K562 (cell line): ENCODE results near the gene SPEM1. TPM values are rescaled to one million over a fixed set of nuclear protein-coding genes. Genes with fewer than 3 reads are reported as not detected.

ENCODE experiments used
- ATAC-seq: fragments of 200-7000 bp; cut with Tn5 transposase; 3 replicates; pipeline ENCODE4 v1.9.1; 2020; ENCODE audit warnings: moderate library complexity
- BruUV-seq: library from RNA; stranded (reverse); fragments of 400-500 nt; replicated peaks from 2 replicates; lab custom pipeline; 2021; lab: Mats Ljungman, UMichigan
- CTCF ChIA-PET: fragments of 300-600 bp; formaldehyde crosslinking; extraction: SDS; loops from one replicate; lab custom pipeline; 2021; ENCODE audit warnings: low intra/inter-chr PET ratio; lab: Yijun Ruan, JAX
- POLR2A ChIA-PET: fragments of 300-600, 350-650 bp; sonication (Branson Sonifier 250); formaldehyde crosslinking; extraction: SDS; loops from one replicate; lab custom pipeline; 2021; ENCODE audit warnings: antibody characterized with exemption, inconsistent platforms; lab: Yijun Ruan, JAX
- DNase-seq, 4 experiments: peaks; one replicate each; pipeline versions ENCODE4 v3.0.0 to v3.0.0-alpha.2; 2011 to 2018; ENCODE audit warnings: low spot score in 3 of 4, mixed read lengths in 3 of 4; ENCODE audit errors: extremely low read depth in 1 of 4
- FAIRE-seq: peaks from 2 replicates; lab custom pipeline; 2011; peaks lifted over from hg19 to GRCh38; lab: Jason Lieb, UNC
- H2AFZ ChIP-seq: 2 replicates; pipeline ENCODE4 v1.6.0; 2011; ENCODE audit warnings: low read depth, low read length, control low read depth, inconsistent platforms
- H3K27ac ChIP-seq: fragments of 200-600 bp; 3 replicates; pipeline ENCODE4 v1.8.0; 2011; ENCODE audit warnings: low read depth, mild to moderate bottlenecking, control low read depth, inconsistent platforms, low read length, moderate library complexity, mixed read lengths; ENCODE audit errors: extremely low read depth
- H3K27me3 ChIP-seq, 2 experiments: fragments of 300-600 bp in 1 of 2; 2 replicates in 1 of 2; 3 replicates in 1 of 2; pipeline versions ENCODE4 v1.6.0 to v1.8.0; 2011; ENCODE audit warnings: inconsistent platforms in 2 of 2, low read length in 2 of 2, mild to moderate bottlenecking in 1 of 2, mixed read lengths in 1 of 2, moderate library complexity in 1 of 2; ENCODE audit not compliant: control insufficient read depth in 2 of 2, insufficient read depth in 2 of 2
- H3K36me3 ChIP-seq: fragments of 300-600 bp; 3 replicates; pipeline ENCODE4 v1.8.0; 2011; ENCODE audit warnings: mild to moderate bottlenecking, low read length, inconsistent platforms; ENCODE audit not compliant: control insufficient read depth, insufficient read depth
- H3K4me1 ChIP-seq, 2 experiments: fragments of 200-600 bp in 1 of 2; replicated peaks in 1 of 2; 2 replicates in 1 of 2; 3 replicates in 1 of 2; pipeline versions ENCODE4 v1.5.1 to v1.8.0; 2011; ENCODE audit warnings: inconsistent platforms in 2 of 2, low read length in 2 of 2, mild to moderate bottlenecking in 1 of 2, mixed read lengths in 1 of 2, moderate library complexity in 1 of 2; ENCODE audit not compliant: control insufficient read depth in 2 of 2, insufficient read depth in 2 of 2
- H3K4me2 ChIP-seq: 2 replicates; pipeline ENCODE4 v1.6.1; 2011; ENCODE audit warnings: low read length, control low read depth, inconsistent platforms, mixed read lengths; ENCODE audit not compliant: insufficient read depth
- H3K4me3 ChIP-seq: fragments of 200-600 bp; sonication (generic), shearing (Covaris generic); 2 replicates; pipeline ENCODE4 v1.5.1; 2016; ENCODE audit warnings: control low read depth, inconsistent platforms
- H3K79me2 ChIP-seq: fragments of 200-600 bp; 3 replicates; pipeline ENCODE4 v1.8.0; 2011; ENCODE audit warnings: low read length, inconsistent platforms; ENCODE audit not compliant: control insufficient read depth, insufficient read depth
- H3K9ac ChIP-seq, 2 experiments: 2 replicates each; pipeline versions ENCODE4 v1.6.0 to v1.6.1; 2011; ENCODE audit warnings: low read depth in 2 of 2, low read length in 2 of 2, control low read depth in 1 of 2, inconsistent platforms in 1 of 2, mild to moderate bottlenecking in 1 of 2, mixed read lengths in 1 of 2; ENCODE audit not compliant: insufficient read depth in 1 of 2
- H3K9me1 ChIP-seq: one replicate; pipeline ENCODE4 v1.6.0; 2011; ENCODE audit warnings: inconsistent platforms, mild to moderate bottlenecking, low read length, moderate library complexity; ENCODE audit not compliant: control insufficient read depth, insufficient read depth
- H3K9me3 ChIP-seq: replicated peaks from 2 replicates; pipeline ENCODE4 v1.5.1; 2011; ENCODE audit warnings: low read depth, low read length, inconsistent platforms; ENCODE audit not compliant: control insufficient read depth, insufficient read depth
- H4K20me1 ChIP-seq: replicated peaks from 2 replicates; pipeline ENCODE4 v1.6.1; 2011; ENCODE audit warnings: low read length, inconsistent platforms, mixed read lengths; ENCODE audit not compliant: control insufficient read depth, insufficient read depth
- CBX8 ChIP-seq: fragments of 200-600 bp; sonication (generic); IDR thresholded peaks from 2 replicates; pipeline ENCODE4 v1.6.1; 2012; ENCODE audit warnings: borderline replicate concordance, mixed run types, low read depth, mild to moderate bottlenecking, moderate library complexity, mixed read lengths, low read length, control low read depth, inconsistent platforms; ENCODE audit not compliant: poor library complexity, severe bottlenecking; ENCODE audit errors: extremely low read depth
- FOS ChIP-seq: IDR thresholded peaks from 3 replicates; pipeline ENCODE4 v1.6.1; 2011; ENCODE audit not compliant: insufficient read length; ENCODE audit errors: extremely low read depth
- FOXK1 ChIP-seq: sonication (generic); formaldehyde crosslinking; IDR thresholded peaks from 2 replicates; pipeline ENCODE4 v1.8.0; 2022; ENCODE audit warnings: missing genetic modification reagents, mild to moderate bottlenecking, borderline replicate concordance
- GTF2E2 ChIP-seq: fragments of 200-800 bp; sonication (Bioruptor generic); IDR thresholded peaks from 2 replicates; pipeline ENCODE4 v1.6.1; 2016; ENCODE audit warnings: missing genetic modification characterization, missing compliant biosample characterization
- ILK ChIP-seq: fragments of 450-650 bp; IDR thresholded peaks from 2 replicates; pipeline ENCODE4 v1.6.1; 2016; ENCODE audit warnings: missing genetic modification characterization, low read depth, mild to moderate bottlenecking, missing compliant biosample characterization, moderate library complexity, borderline replicate concordance
- KAT8 ChIP-seq: fragments of 450-650 bp; IDR thresholded peaks from 2 replicates; pipeline ENCODE4 v1.6.1; 2016; ENCODE audit warnings: low read depth, mild to moderate bottlenecking
- RBM39 ChIP-seq: fragments of 200-400 bp; formaldehyde crosslinking; optimal IDR thresholded peaks from 2 replicates; pipeline ENCODE3; 2018; ENCODE audit warnings: low read depth, low read length
- SP2 ChIP-seq: IDR thresholded peaks from 2 replicates; pipeline ENCODE4 v1.6.1; 2011; ENCODE audit warnings: mild to moderate bottlenecking, low read depth, low read length, moderate library complexity; ENCODE audit not compliant: poor library complexity, severe bottlenecking; ENCODE audit errors: extremely low read depth
- TSHZ1 ChIP-seq: fragments of 250-450 bp; sonication (Bioruptor Pico); IDR thresholded peaks from 2 replicates; pipeline ENCODE4 v1.4.0; 2020; ENCODE audit warnings: mild to moderate bottlenecking, moderate library complexity
- ZNF280A ChIP-seq: fragments of 450-650 bp; IDR thresholded peaks from 2 replicates; pipeline ENCODE4 v1.6.1; 2018; ENCODE audit warnings: mild to moderate bottlenecking, low read depth; ENCODE audit not compliant: partially characterized antibody
- ZNF589 ChIP-seq: fragments of 200-800 bp; sonication (Bioruptor generic); IDR thresholded peaks from 2 replicates; pipeline ENCODE4 v1.6.1; 2016; ENCODE audit warnings: low read depth, missing genetic modification characterization, missing compliant biosample characterization
- ZNF764 ChIP-seq: fragments of 250-450 bp; sonication (Bioruptor Pico); IDR thresholded peaks from 2 replicates; pipeline ENCODE4 v1.4.0; 2020; ENCODE audit warnings: low read depth, mild to moderate bottlenecking, moderate library complexity
- WGBS: fragments of 100-300 bp; shearing (Covaris generic); methylation state at CpG from one replicate; pipeline ENCODE4 v1.1.6; 2016; ENCODE audit warnings: low coverage, mixed read lengths; ENCODE audit not compliant: insufficient coverage; ENCODE audit errors: missing lambda C conversion rate; 5-methylcytosine and 5-hydroxymethylcytosine counted together
- in situ Hi-C: fragments of 300-500 bp; cut with MboI; formaldehyde crosslinking; loops from 4 replicates; pipeline ENCODE4 v1.15.0; 2018; ENCODE audit warnings: inconsistent platforms, mixed read lengths
- intact Hi-C: fragments of 100-400 bp; cut with micrococcal nuclease; formaldehyde crosslinking; loops from 2 replicates; pipeline ENCODE4 v1.14.2; 2022
- polyA plus RNA-seq, 8 experiments: library from polyadenylated mRNA; depleted of rRNA in 4 of 8; stranded (reverse) in 5 of 8; unstranded in 3 of 8; fragments of >200 nt; fragmentation: Nextera tagmentation in 2 of 8; fragmentation: Illumina TruSeq in 1 of 8; extraction: Ambion mirVana in 2 of 8; extraction: Trizol in 1 of 8; gene quantifications; 2 replicates each; pipeline versions ENCODE4 v1.2.1 to v1.2.3, GENCODE V29; 2011 to 2014; ENCODE audit warnings: inconsistent platforms in 1 of 8, missing spikeins in 1 of 8
- total RNA-seq, 7 experiments: library from RNA; depleted of rRNA in 6 of 7; stranded (reverse); fragments of >200 nt in 6 of 7; fragmentation: Illumina TruSeq in 2 of 7; extraction: Trizol in 2 of 7; gene quantifications; 2 replicates each; pipeline versions ENCODE4 v1.2.1 to v1.2.3, GENCODE V29; 2011 to 2021; ENCODE audit warnings: low replicate concordance in 1 of 7
- TF ChIP-seq, protein P1 (sequence below), 2 experiments: fragments of 450-650 bp in 1 of 2; IDR thresholded peaks; 2 replicates each; pipeline ENCODE4 v1.6.1; 2011 to 2017; ENCODE audit warnings: low read depth in 2 of 2, antibody characterized with exemption in 1 of 2, borderline replicate concordance in 1 of 2, low read length in 1 of 2, mild to moderate bottlenecking in 1 of 2, mixed read lengths in 1 of 2; ENCODE audit not compliant: control insufficient read depth in 1 of 2

SPEM1 gene
- total and polyA plus RNA-seq, 9 of the 15 experiments (the other 6 are each of a cell fraction or from before 2014, with no cell fraction given) = not detected

DNA sequence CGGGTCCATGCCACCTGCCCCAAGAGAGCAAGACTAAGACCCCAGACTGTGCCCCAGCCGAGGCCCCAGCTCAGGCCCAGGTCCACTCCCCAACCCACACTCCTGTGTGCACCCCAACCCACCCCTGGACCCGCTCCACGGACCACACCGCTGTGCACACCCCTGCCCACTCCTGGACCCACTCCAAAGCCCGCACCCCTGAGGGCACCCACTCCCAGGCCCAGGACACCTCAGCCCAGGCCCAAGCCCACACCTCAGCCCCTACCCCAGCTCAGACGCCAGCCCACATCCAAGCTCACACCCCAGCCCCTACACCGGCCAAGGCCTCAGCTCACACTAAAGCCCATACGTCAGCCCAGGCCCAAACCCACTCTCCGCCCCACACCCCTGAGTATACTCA is 9.6 kb downstream of the SPEM1 start:
- ChIA-PET CTCF (no interaction called here), POLR2A (interaction anchor here (0.5 kb wide), 1 partner anchor 67 kb away, joined by 4 read pairs; no protein-coding TSS in a partner anchor)
- Histone ChIP-seq H3K4me3 (no peak overlapping the region), H3K9ac (peak overlapping the region in 1 of 2 experiments; percentile 40; a peak in 1 of 4 replicates), H3K9me1 (no peaks in the 10 kb centered on the region), H4K20me1 (no peaks in the 10 kb centered on the region), H3K4me2 (no peak overlapping the region), H2AFZ (no peak overlapping the region), H3K36me3 (no peaks in the 10 kb centered on the region), H3K79me2 (no peaks in the 10 kb centered on the region), H3K4me1 (peaks cover 0 to 16% of the 10 kb centered on the region in 2 experiments; a peak in 3 of 5 replicates), H3K9me3 (no peaks in the 10 kb centered on the region), H3K27ac (no peak overlapping the region), H3K27me3 (no peaks in the 10 kb centered on the region)
- WGBS = 50% methylated on average over 4 of the region's 10 CpGs
- intact Hi-C loops (no loop called here), in situ Hi-C loops (no loop called here)
- no peak for ATAC-seq
- no peak for FAIRE-seq
- BruUV-seq = no TSS peak
- no peak for DNase-seq
- TF ChIP-seq GTF2E2 (tag) (no peak), CBX8 (no peak), ZNF280A (no peak), FOS (no peak), KAT8 (no peak), FOXK1 (CRISPR knock-in tag) (no peak), ILK (tag) (no peak), ZNF589 (no peak), ZNF764 (CRISPR knock-in tag) (no peak), TSHZ1 (no peak), SP2 (no peak), RBM39 (no peak)
- TF ChIP-seq, protein P1, sequence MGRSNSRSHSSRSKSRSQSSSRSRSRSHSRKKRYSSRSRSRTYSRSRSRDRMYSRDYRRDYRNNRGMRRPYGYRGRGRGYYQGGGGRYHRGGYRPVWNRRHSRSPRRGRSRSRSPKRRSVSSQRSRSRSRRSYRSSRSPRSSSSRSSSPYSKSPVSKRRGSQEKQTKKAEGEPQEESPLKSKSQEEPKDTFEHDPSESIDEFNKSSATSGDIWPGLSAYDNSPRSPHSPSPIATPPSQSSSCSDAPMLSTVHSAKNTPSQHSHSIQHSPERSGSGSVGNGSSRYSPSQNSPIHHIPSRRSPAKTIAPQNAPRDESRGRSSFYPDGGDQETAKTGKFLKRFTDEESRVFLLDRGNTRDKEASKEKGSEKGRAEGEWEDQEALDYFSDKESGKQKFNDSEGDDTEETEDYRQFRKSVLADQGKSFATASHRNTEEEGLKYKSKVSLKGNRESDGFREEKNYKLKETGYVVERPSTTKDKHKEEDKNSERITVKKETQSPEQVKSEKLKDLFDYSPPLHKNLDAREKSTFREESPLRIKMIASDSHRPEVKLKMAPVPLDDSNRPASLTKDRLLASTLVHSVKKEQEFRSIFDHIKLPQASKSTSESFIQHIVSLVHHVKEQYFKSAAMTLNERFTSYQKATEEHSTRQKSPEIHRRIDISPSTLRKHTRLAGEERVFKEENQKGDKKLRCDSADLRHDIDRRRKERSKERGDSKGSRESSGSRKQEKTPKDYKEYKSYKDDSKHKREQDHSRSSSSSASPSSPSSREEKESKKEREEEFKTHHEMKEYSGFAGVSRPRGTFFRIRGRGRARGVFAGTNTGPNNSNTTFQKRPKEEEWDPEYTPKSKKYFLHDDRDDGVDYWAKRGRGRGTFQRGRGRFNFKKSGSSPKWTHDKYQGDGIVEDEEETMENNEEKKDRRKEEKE (IDR thresholded peaks at IDR 0.05; ENCODE audit: borderline replicate concordance in 1 of 2, control insufficient read depth in 1 of 2, low read depth in 2 of 2, low read length in 1 of 2) = no peak
